K562 (cell line): ENCODE measurements around the gene SNX25. TPM values are rescaled to one million over a fixed set of nuclear protein-coding genes. Genes with fewer than 3 reads are reported as not detected.
A peak's percentile ranks its signal among the peaks of the same experiment; 100 is the strongest.

ENCODE experiments used
- ATAC-seq: fragments of 200-7000 bp; cut with Tn5 transposase; 3 replicates; pipeline ENCODE4 v1.9.1; 2020; ENCODE audit warnings: moderate library complexity
- BruUV-seq: library from RNA; stranded (reverse); fragments of 400-500 nt; replicated peaks from 2 replicates; lab custom pipeline; 2021; lab: Mats Ljungman, UMichigan
- CTCF ChIA-PET: fragments of 300-600 bp; formaldehyde crosslinking; extraction: SDS; loops from one replicate; lab custom pipeline; 2021; ENCODE audit warnings: low intra/inter-chr PET ratio; lab: Yijun Ruan, JAX
- POLR2A ChIA-PET: fragments of 300-600, 350-650 bp; sonication (Branson Sonifier 250); formaldehyde crosslinking; extraction: SDS; loops from one replicate; lab custom pipeline; 2021; ENCODE audit warnings: antibody characterized with exemption, inconsistent platforms; lab: Yijun Ruan, JAX
- DNase-seq, 4 experiments: peaks; one replicate each; pipeline versions ENCODE4 v3.0.0 to v3.0.0-alpha.2; 2011 to 2018; ENCODE audit warnings: low spot score in 3 of 4, mixed read lengths in 3 of 4; ENCODE audit errors: extremely low read depth in 1 of 4
- FAIRE-seq: peaks from 2 replicates; lab custom pipeline; 2011; peaks lifted over from hg19 to GRCh38; lab: Jason Lieb, UNC
- H2AFZ ChIP-seq: 2 replicates; pipeline ENCODE4 v1.6.0; 2011; ENCODE audit warnings: low read depth, low read length, control low read depth, inconsistent platforms
- H3K27ac ChIP-seq: fragments of 200-600 bp; 3 replicates; pipeline ENCODE4 v1.8.0; 2011; ENCODE audit warnings: low read depth, mild to moderate bottlenecking, control low read depth, inconsistent platforms, low read length, moderate library complexity, mixed read lengths; ENCODE audit errors: extremely low read depth
- H3K27me3 ChIP-seq, 2 experiments: fragments of 300-600 bp in 1 of 2; 2 replicates in 1 of 2; 3 replicates in 1 of 2; pipeline versions ENCODE4 v1.6.0 to v1.8.0; 2011; ENCODE audit warnings: inconsistent platforms in 2 of 2, low read length in 2 of 2, mild to moderate bottlenecking in 1 of 2, mixed read lengths in 1 of 2, moderate library complexity in 1 of 2; ENCODE audit not compliant: control insufficient read depth in 2 of 2, insufficient read depth in 2 of 2
- H3K36me3 ChIP-seq: fragments of 300-600 bp; 3 replicates; pipeline ENCODE4 v1.8.0; 2011; ENCODE audit warnings: mild to moderate bottlenecking, low read length, inconsistent platforms; ENCODE audit not compliant: control insufficient read depth, insufficient read depth
- H3K4me1 ChIP-seq, 2 experiments: fragments of 200-600 bp in 1 of 2; replicated peaks in 1 of 2; 2 replicates in 1 of 2; 3 replicates in 1 of 2; pipeline versions ENCODE4 v1.5.1 to v1.8.0; 2011; ENCODE audit warnings: inconsistent platforms in 2 of 2, low read length in 2 of 2, mild to moderate bottlenecking in 1 of 2, mixed read lengths in 1 of 2, moderate library complexity in 1 of 2; ENCODE audit not compliant: control insufficient read depth in 2 of 2, insufficient read depth in 2 of 2
- H3K4me2 ChIP-seq: 2 replicates; pipeline ENCODE4 v1.6.1; 2011; ENCODE audit warnings: low read length, control low read depth, inconsistent platforms, mixed read lengths; ENCODE audit not compliant: insufficient read depth
- H3K4me3 ChIP-seq: fragments of 200-600 bp; sonication (generic), shearing (Covaris generic); 2 replicates; pipeline ENCODE4 v1.5.1; 2016; ENCODE audit warnings: control low read depth, inconsistent platforms
- H3K79me2 ChIP-seq: fragments of 200-600 bp; 3 replicates; pipeline ENCODE4 v1.8.0; 2011; ENCODE audit warnings: low read length, inconsistent platforms; ENCODE audit not compliant: control insufficient read depth, insufficient read depth
- H3K9ac ChIP-seq, 2 experiments: 2 replicates each; pipeline versions ENCODE4 v1.6.0 to v1.6.1; 2011; ENCODE audit warnings: low read depth in 2 of 2, low read length in 2 of 2, control low read depth in 1 of 2, inconsistent platforms in 1 of 2, mild to moderate bottlenecking in 1 of 2, mixed read lengths in 1 of 2; ENCODE audit not compliant: insufficient read depth in 1 of 2
- H3K9me1 ChIP-seq: one replicate; pipeline ENCODE4 v1.6.0; 2011; ENCODE audit warnings: inconsistent platforms, mild to moderate bottlenecking, low read length, moderate library complexity; ENCODE audit not compliant: control insufficient read depth, insufficient read depth
- H3K9me3 ChIP-seq: replicated peaks from 2 replicates; pipeline ENCODE4 v1.5.1; 2011; ENCODE audit warnings: low read depth, low read length, inconsistent platforms; ENCODE audit not compliant: control insufficient read depth, insufficient read depth
- H4K20me1 ChIP-seq: replicated peaks from 2 replicates; pipeline ENCODE4 v1.6.1; 2011; ENCODE audit warnings: low read length, inconsistent platforms, mixed read lengths; ENCODE audit not compliant: control insufficient read depth, insufficient read depth
- ATF7 ChIP-seq: fragments of 450-650 bp; IDR thresholded peaks from 2 replicates; pipeline ENCODE4 v1.7.1; 2014; ENCODE audit warnings: mild to moderate bottlenecking, moderate library complexity
- CHD1 ChIP-seq: fragments of 200-600 bp; sonication (generic); IDR thresholded peaks from one replicate; pipeline ENCODE4 v1.6.1; 2012; ENCODE audit warnings: mild to moderate bottlenecking, moderate library complexity, low read length, inconsistent platforms
- CREM ChIP-seq: IDR thresholded peaks from 2 replicates; pipeline ENCODE4 v1.6.1; 2014; ENCODE audit warnings: antibody characterized with exemption, low read depth
- FOXM1 ChIP-seq, 2 experiments: fragments of 450-650 bp in 1 of 2; sonication (generic) in 1 of 2; formaldehyde crosslinking in 1 of 2; IDR thresholded peaks; 2 replicates each; pipeline versions ENCODE4 v1.6.1 to v1.9.0; 2017 to 2022; ENCODE audit warnings: low read depth in 2 of 2, mild to moderate bottlenecking in 2 of 2, missing genetic modification reagents in 1 of 2, moderate library complexity in 1 of 2
- HNRNPLL ChIP-seq: fragments of 200-400 bp; formaldehyde crosslinking; IDR thresholded peaks from 2 replicates; pipeline ENCODE4 v1.6.1; 2017; ENCODE audit warnings: low read length, low read depth, mild to moderate bottlenecking; ENCODE audit not compliant: poor library complexity, severe bottlenecking
- MAZ ChIP-seq, 2 experiments: fragments of 450-650 bp in 1 of 2; sonication (generic) in 1 of 2; formaldehyde crosslinking; IDR thresholded peaks in 1 of 2; conservative IDR thresholded peaks in 1 of 2; 2 replicates each; pipeline versions ENCODE4 v1.4.0 to v1.5.0; 2020; ENCODE audit warnings: mild to moderate bottlenecking in 1 of 2, missing genetic modification reagents in 1 of 2
- NRF1 ChIP-seq, 2 experiments: fragments of 450-650 bp; IDR thresholded peaks in 1 of 2; conservative IDR thresholded peaks in 1 of 2; 2 replicates each; pipeline ENCODE4 v1.6.1; 2014; ENCODE audit warnings: mild to moderate bottlenecking in 2 of 2
- PHF8 ChIP-seq: fragments of 200-600 bp; sonication (generic); IDR thresholded peaks from 2 replicates; pipeline ENCODE4 v1.6.1; 2012; ENCODE audit warnings: mixed run types, mild to moderate bottlenecking, inconsistent platforms, low read length, moderate library complexity, borderline replicate concordance
- RCOR1 ChIP-seq, 2 experiments: IDR thresholded peaks; 2 replicates each; pipeline ENCODE4 v1.6.1; 2012; ENCODE audit warnings: low read depth in 2 of 2, low read length in 2 of 2, borderline replicate concordance in 1 of 2, improper control_type of control experiment in 1 of 2
- TBP ChIP-seq: optimal IDR thresholded peaks from 2 replicates; pipeline ENCODE3; 2011; ENCODE audit warnings: low read depth, low read length, improper control_type of control experiment
- ZBTB1 ChIP-seq: sonication (generic); formaldehyde crosslinking; IDR thresholded peaks from 2 replicates; pipeline ENCODE4 v1.8.1; 2023; ENCODE audit warnings: missing genetic modification reagents, low read depth, mild to moderate bottlenecking, borderline replicate concordance
- ZBTB11 ChIP-seq, 3 experiments: fragments of 200-800 bp in 1 of 3; fragments of 250-450 bp in 1 of 3; fragments of 450-650 bp in 1 of 3; sonication (Bioruptor Pico) in 1 of 3; sonication (Bioruptor generic) in 1 of 3; formaldehyde crosslinking in 1 of 3; IDR thresholded peaks; 2 replicates each; pipeline versions ENCODE4 v1.6.1 to v1.8.0; 2016 to 2022; ENCODE audit warnings: mild to moderate bottlenecking in 2 of 3, missing genetic modification characterization in 2 of 3, missing compliant biosample characterization in 1 of 3, moderate library complexity in 1 of 3
- ZKSCAN8 ChIP-seq: fragments of 200-800 bp; sonication (Bioruptor generic); IDR thresholded peaks from 2 replicates; pipeline ENCODE4 v1.6.1; 2016; ENCODE audit warnings: missing genetic modification characterization, missing compliant biosample characterization
- ZNF12 ChIP-seq: sonication (generic); formaldehyde crosslinking; IDR thresholded peaks from 2 replicates; pipeline ENCODE4 v1.4.0; 2020; ENCODE audit warnings: mild to moderate bottlenecking, missing genetic modification reagents
- ZNF232 ChIP-seq: sonication (generic); formaldehyde crosslinking; IDR thresholded peaks from 2 replicates; pipeline ENCODE4 v1.8.0; 2022; ENCODE audit warnings: mild to moderate bottlenecking, missing genetic modification reagents
- ZNF584 ChIP-seq: fragments of 200-800 bp; sonication (Bioruptor generic); IDR thresholded peaks from 2 replicates; pipeline ENCODE4 v1.6.1; 2016; ENCODE audit warnings: low read depth, mild to moderate bottlenecking, missing genetic modification characterization, missing compliant biosample characterization
- WGBS: fragments of 100-300 bp; shearing (Covaris generic); methylation state at CpG from one replicate; pipeline ENCODE4 v1.1.6; 2016; ENCODE audit warnings: low coverage, mixed read lengths; ENCODE audit not compliant: insufficient coverage; ENCODE audit errors: missing lambda C conversion rate; 5-methylcytosine and 5-hydroxymethylcytosine counted together
- in situ Hi-C: fragments of 300-500 bp; cut with MboI; formaldehyde crosslinking; loops from 4 replicates; pipeline ENCODE4 v1.15.0; 2018; ENCODE audit warnings: inconsistent platforms, mixed read lengths
- intact Hi-C: fragments of 100-400 bp; cut with micrococcal nuclease; formaldehyde crosslinking; loops from 2 replicates; pipeline ENCODE4 v1.14.2; 2022
- polyA plus RNA-seq, 8 experiments: library from polyadenylated mRNA; depleted of rRNA in 4 of 8; stranded (reverse) in 5 of 8; unstranded in 3 of 8; fragments of >200 nt; fragmentation: Nextera tagmentation in 2 of 8; fragmentation: Illumina TruSeq in 1 of 8; extraction: Ambion mirVana in 2 of 8; extraction: Trizol in 1 of 8; gene quantifications; 2 replicates each; pipeline versions ENCODE4 v1.2.1 to v1.2.3, GENCODE V29; 2011 to 2014; ENCODE audit warnings: inconsistent platforms in 1 of 8, missing spikeins in 1 of 8
- total RNA-seq, 7 experiments: library from RNA; depleted of rRNA in 6 of 7; stranded (reverse); fragments of >200 nt in 6 of 7; fragmentation: Illumina TruSeq in 2 of 7; extraction: Trizol in 2 of 7; gene quantifications; 2 replicates each; pipeline versions ENCODE4 v1.2.1 to v1.2.3, GENCODE V29; 2011 to 2021; ENCODE audit warnings: low replicate concordance in 1 of 7

Gene SNX25
- total and polyA plus RNA-seq, 9 of the 15 experiments (the other 6 are each of a cell fraction or from before 2014, with no cell fraction given), result 2.5 to 23.4 (median 13.3) TPM

DNA sequence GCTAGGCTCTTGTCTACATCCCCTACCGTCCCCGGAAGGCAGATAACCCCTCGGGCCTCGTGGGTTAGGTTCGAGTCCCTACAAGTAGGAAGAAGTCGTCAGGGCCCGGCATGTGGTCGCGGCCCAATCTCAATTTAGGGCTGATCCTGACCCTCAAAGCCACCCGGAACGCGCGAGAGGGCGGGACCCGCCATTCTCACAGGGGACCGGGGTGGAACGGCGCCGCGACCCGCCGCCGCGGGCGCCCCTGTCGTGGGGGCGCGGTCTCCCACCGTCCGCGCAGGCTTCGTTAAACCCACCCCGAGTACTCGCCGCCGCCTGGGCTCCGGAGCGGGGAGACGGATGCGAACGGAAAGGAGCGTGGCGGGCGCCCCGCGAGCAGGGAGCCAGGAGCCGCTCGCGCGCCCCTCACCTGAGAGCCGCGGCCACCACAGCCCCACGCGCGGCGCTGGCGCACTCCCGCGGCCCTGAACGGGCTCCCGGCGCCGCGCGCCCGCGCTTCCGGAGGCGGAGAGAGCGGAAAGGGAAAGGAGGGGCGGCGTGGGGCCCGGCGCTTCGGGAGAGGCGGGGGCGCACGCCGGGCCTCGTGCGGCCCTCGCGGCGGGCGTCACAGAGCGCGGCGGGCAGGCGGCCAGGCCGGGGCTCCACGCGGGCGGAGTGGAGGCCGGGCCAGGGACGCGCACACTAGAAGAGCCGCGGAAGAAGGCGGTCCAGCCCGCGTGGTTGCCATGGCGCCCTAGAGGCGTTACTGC, 5.7 kb upstream of the SNX25 start, which contains the start of gene CFAP97:
Gene CFAP97, minus strand, starts transcription at position 515 of the 752 bp plus-strand sequence. CDS start 12,804 bp downstream, outside the sequence.
- Histone ChIP-seq H2AFZ (peak within 1 kb of the TSS; percentile 84), H3K4me1 (peaks cover 20% of the 10 kb centered on the region in 2 experiments), H3K27me3 (no peaks in the 10 kb centered on the region), H3K79me2 (peaks cover 55% of the 10 kb centered on the region), H3K9me3 (no peaks in the 10 kb centered on the region), H3K27ac (peak within 1 kb of the TSS; percentile 93), H4K20me1 (no peaks in the 10 kb centered on the region), H3K9ac (peak within 1 kb of the TSS; percentile 93 to 97), H3K36me3 (peaks cover 17% of the 10 kb centered on the region; the same call in 2 of the 3 replicates), H3K4me2 (peak within 1 kb of the TSS; percentile 87), H3K4me3 (peak within 1 kb of the TSS; percentile 70), H3K9me1 (no peaks in the 10 kb centered on the region)
- peak; percentile 85 to 88 (median 86) for DNase-seq
- intact Hi-C loops, result loop anchor here (2.0 to 5.0 kb wide), 3 partner anchors 93 to 249 kb away; partner anchors contain the start of gene LRP2BP
- BruUV-seq, result no TSS peak
- 1% methylated on average over 42 of the region's 103 CpGs for WGBS
- CTCF ChIA-PET, result no interaction called here
- in situ Hi-C loops, result loop anchor here (10.0 kb wide), 1 partner anchor 191 kb away; the partner anchor contains the start of genes ANKRD37 and LRP2BP
- peak; percentile 79 for ATAC-seq
- POLR2A ChIA-PET, result interaction anchor here (1.5 kb wide), 1 partner anchor 9 kb away, joined by 5 read pairs; no protein-coding TSS in a partner anchor
- peak; percentile 67 for FAIRE-seq
- TF ChIP-seq ZNF12 (CRISPR knock-in tag), result no peak
- TF ChIP-seq PHF8, result peak; percentile 78; the same call in 1 of the 2 replicates
- peak; percentile 39 for TF ChIP-seq TBP
- peak; percentile 32; the same call in 1 of the 2 replicates for TF ChIP-seq ZBTB1
- TF ChIP-seq NRF1 (conservative IDR thresholded peaks at IDR 0.05 in 1 of 2, IDR thresholded peaks at IDR 0.05 in 1 of 2), result peak in 1 of 2 experiments; percentile 50; a peak in 2 of 4 replicates
- peak; percentile 47 for TF ChIP-seq HNRNPLL
- no peak for TF ChIP-seq FOXM1 (IDR thresholded peaks at IDR 0.05; ENCODE audit: low read depth)
- peak; percentile 26; the same call in 1 of the 2 replicates for TF ChIP-seq FOXM1 (CRISPR knock-in tag; IDR thresholded peaks at IDR 0.05; ENCODE audit: low read depth)
- TF ChIP-seq ZBTB11 (CRISPR knock-in tag; IDR thresholded peaks at IDR 0.05), result peak in 1 of 3 experiments; percentile 55; a peak in 1 of 6 replicates
- peak; percentile 34; the same call in 1 of the 2 replicates for TF ChIP-seq CREM
- no peak for TF ChIP-seq ZKSCAN8 (CRISPR knock-in tag)
- TF ChIP-seq CHD1, result peak; percentile 36
- 0 out of 2 replicates have a peak, but pooled peaks have one; percentile 23 for TF ChIP-seq ZNF232 (CRISPR knock-in tag)
- TF ChIP-seq MAZ (CRISPR knock-in tag; conservative IDR thresholded peaks at IDR 0.05 in 1 of 2, IDR thresholded peaks at IDR 0.05 in 1 of 2), result peak in 1 of 2 experiments; percentile 64; a peak in 1 of 4 replicates
- TF ChIP-seq ATF7, result peak; percentile 37; the same call in 1 of the 2 replicates
- TF ChIP-seq ZNF584, result 0 out of 2 replicates have a peak, but pooled peaks have one; percentile 63
- TF ChIP-seq RCOR1 (IDR thresholded peaks at IDR 0.05; ENCODE audit: borderline replicate concordance in 1 of 2, low read depth in 2 of 2, low read length in 2 of 2), result peak in 1 of 2 experiments; percentile 14; a peak in 1 of 4 replicates
